Measurements from ENCODE around the gene MANEAL. TPM values are rescaled to one million over a fixed set of nuclear protein-coding genes. Genes with fewer than 3 reads are reported as not detected.

MANEAL gene
- total and polyA plus RNA-seq, 2 of the 13 experiments (the other 11 are each of a cell fraction or from before 2014, with no cell fraction given), result 20.8 to 26.4 TPM

- TF ChIP-seq ZFP37 (CRISPR knock-in tag; IDR thresholded peaks at IDR 0.05; ENCODE audit: borderline replicate concordance) (no peak), EED (CRISPR knock-in tag; IDR thresholded peaks at IDR 0.05) (no peak), JDP2 (CRISPR knock-in tag; IDR thresholded peaks at IDR 0.05; ENCODE audit: borderline replicate concordance) (no peak), HNF4A (CRISPR knock-in tag; IDR thresholded peaks at IDR 0.05) (no peak)
Observed at GRCh38 chr1:37831809-37832208, 38.2 kb downstream of the MANEAL start (continued).

GRCh38 chr1:37836788-37837187 is 43.1 kb downstream of the MANEAL start:
- no peak for TF ChIP-seq SMARCE1 (IDR thresholded peaks at IDR 0.05; ENCODE audit: borderline replicate concordance)
- no peak for TF ChIP-seq ZFYVE20 (CRISPR knock-in tag; IDR thresholded peaks at IDR 0.05; ENCODE audit: borderline replicate concordance, low read depth)
- no peak for TF ChIP-seq ZBTB44 (CRISPR knock-in tag; IDR thresholded peaks at IDR 0.05)
- TF ChIP-seq IKZF5 (CRISPR knock-in tag; IDR thresholded peaks at IDR 0.05), result no peak
- no peak for TF ChIP-seq ZSCAN20 (CRISPR knock-in tag; IDR thresholded peaks at IDR 0.05; ENCODE audit: borderline replicate concordance)
- no peak for TF ChIP-seq ZNF781 (CRISPR knock-in tag; IDR thresholded peaks at IDR 0.05; ENCODE audit: borderline replicate concordance, not compliant biosample characterization)
- in situ Hi-C loops (cut with HindIII; ENCODE audit: extremely low pct_ligation_motif_present, low pct_unique_long_range_greater_than_20kb) (no loop called here), intact Hi-C loops (cut with micrococcal nuclease; ENCODE audit: unreplicated experiment) (no loop called here)
- Histone ChIP-seq H3K27me3 (ENCODE audit: control insufficient read depth in 1 of 2, insufficient read depth in 2 of 2, low read length in 2 of 2) (no peaks in the 10 kb centered on the region), H3K4me2 (ENCODE audit: low read depth, low read length) (no peak overlapping the region), H3K36me3 (replicated peaks in 1 of 2; ENCODE audit: control insufficient read depth in 1 of 2, insufficient read depth in 2 of 2, low read length in 2 of 2) (peaks cover 22 to 68% of the 10 kb centered on the region in 2 experiments), H3K4me3 (replicated peaks in 1 of 3; ENCODE audit: insufficient read depth in 1 of 3, low read depth in 2 of 3, low read length in 3 of 3) (no peak overlapping the region), H3K4me1 (ENCODE audit: insufficient read depth, low read length) (no peaks in the 10 kb centered on the region; the same call in 1 of the 2 replicates), H2AFZ (ENCODE audit: low read length) (no peak overlapping the region), H3K27ac (ENCODE audit: extremely low read length, insufficient read depth, low read length) (no peak overlapping the region), H3K9me3 (ENCODE audit: low read length) (no peaks in the 10 kb centered on the region), H3K79me2 (ENCODE audit: insufficient read depth, low read length) (no peaks in the 10 kb centered on the region), H4K20me1 (ENCODE audit: insufficient read depth, low read length) (no peaks in the 10 kb centered on the region), H3K9ac (ENCODE audit: insufficient read depth, low read depth, low read length) (no peak overlapping the region)
- FAIRE-seq, result no peak
- no peak for DNase-seq (ENCODE audit: low spot score)
- ChIA-PET CTCF (ENCODE audit: low intra/inter-chr PET ratio, low total read pairs) (no interaction called here), POLR2A (no interaction called here)
- ATAC-seq, result no peak
- no TSS peak for BruUV-seq (replicated peaks)
- 66% methylated on average over 3 of the region's 3 CpGs for WGBS (ENCODE audit: low lambda C conversion rate)

All from HepG2 (cell line).